HepG2 (cell line): Measurements from ENCODE around the gene F12. TPM values are rescaled to one million over a fixed set of nuclear protein-coding genes. Genes with fewer than 3 reads are reported as not detected.

Source experiments
- ATAC-seq: fragments of 200-7000 bp; cut with Tn5 transposase; 3 replicates; pipeline ENCODE4 v1.9.1; 2020; ENCODE audit warnings: mild to moderate bottlenecking, moderate library complexity
- BruUV-seq: library from RNA; stranded (reverse); fragments of 400-500 nt; replicated peaks from 2 replicates; lab custom pipeline; 2021; lab: Mats Ljungman, UMichigan
- CTCF ChIA-PET: fragments of 300-600 bp; formaldehyde crosslinking; extraction: SDS; loops from one replicate; lab custom pipeline; 2021; ENCODE audit warnings: low total read pairs, inconsistent platforms, low intra/inter-chr PET ratio; lab: Yijun Ruan, JAX
- POLR2A ChIA-PET: fragments of 350-600 bp; sonication (Branson Sonifier 250); formaldehyde crosslinking; loops from one replicate; lab custom pipeline; 2020; ENCODE audit warnings: antibody characterized with exemption, inconsistent platforms; lab: Yijun Ruan, JAX
- DNase-seq: peaks from one replicate; pipeline ENCODE4 v3.0.0-alpha.2; 2015; ENCODE audit warnings: low spot score
- FAIRE-seq: peaks from 3 replicates; lab custom pipeline; 2011; peaks lifted over from hg19 to GRCh38; lab: Jason Lieb, UNC
- H2AFZ ChIP-seq: one replicate; pipeline ENCODE4 v1.6.1; 2011; ENCODE audit warnings: low read length, inconsistent platforms
- H3K27ac ChIP-seq: fragments of 300-600 bp; 3 replicates; pipeline ENCODE4 v1.8.0; 2011; ENCODE audit warnings: mixed run types, mild to moderate bottlenecking, mixed read lengths, low read length, inconsistent platforms; ENCODE audit not compliant: insufficient read depth; ENCODE audit errors: extremely low read length
- H3K27me3 ChIP-seq, 2 experiments: fragments of 200-600 bp in 1 of 2; 2 replicates in 1 of 2; 3 replicates in 1 of 2; pipeline versions ENCODE4 v1.6.0 to v1.8.0; 2011; ENCODE audit warnings: low read length in 2 of 2, mild to moderate bottlenecking in 2 of 2, moderate library complexity in 2 of 2, inconsistent platforms in 1 of 2; ENCODE audit not compliant: insufficient read depth in 2 of 2, control insufficient read depth in 1 of 2
- H3K36me3 ChIP-seq, 2 experiments: fragments of 200-600 bp in 1 of 2; replicated peaks in 1 of 2; 2 replicates in 1 of 2; 3 replicates in 1 of 2; pipeline versions ENCODE4 v1.5.1 to v1.8.0; 2011; ENCODE audit warnings: low read length in 2 of 2, inconsistent platforms in 1 of 2; ENCODE audit not compliant: insufficient read depth in 2 of 2, control insufficient read depth in 1 of 2
- H3K4me1 ChIP-seq: 2 replicates; pipeline ENCODE4 v1.5.1; 2012; ENCODE audit warnings: low read length, inconsistent platforms; ENCODE audit not compliant: insufficient read depth
- H3K4me2 ChIP-seq: 2 replicates; pipeline ENCODE4 v1.6.0; 2011; ENCODE audit warnings: low read depth, low read length, inconsistent platforms
- H3K4me3 ChIP-seq, 3 experiments: fragments of 200-600 bp in 1 of 3; sonication (generic), shearing (Covaris generic) in 1 of 3; replicated peaks in 1 of 3; 2 replicates each; pipeline ENCODE4 v1.5.1; 2011 to 2016; ENCODE audit warnings: low read length in 3 of 3, inconsistent platforms in 2 of 3, low read depth in 2 of 3, mild to moderate bottlenecking in 2 of 3, control low read depth in 1 of 3, mixed read lengths in 1 of 3; ENCODE audit not compliant: insufficient read depth in 1 of 3
- H3K79me2 ChIP-seq: one replicate; pipeline ENCODE4 v1.6.1; 2011; ENCODE audit warnings: low read length, inconsistent platforms; ENCODE audit not compliant: insufficient read depth
- H3K9ac ChIP-seq: 2 replicates; pipeline ENCODE4 v1.6.0; 2011; ENCODE audit warnings: mild to moderate bottlenecking, low read depth, low read length, inconsistent platforms; ENCODE audit not compliant: insufficient read depth
- H3K9me3 ChIP-seq: 2 replicates; pipeline ENCODE4 v1.5.1; 2012; ENCODE audit warnings: mild to moderate bottlenecking, low read length
- H4K20me1 ChIP-seq: 2 replicates; pipeline ENCODE4 v1.6.0; 2011; ENCODE audit warnings: inconsistent platforms, mild to moderate bottlenecking, low read length, moderate library complexity; ENCODE audit not compliant: insufficient read depth
- HDAC1 ChIP-seq: sonication (generic); formaldehyde crosslinking; IDR thresholded peaks from 2 replicates; pipeline ENCODE4 v1.5.1; 2020; ENCODE audit warnings: mild to moderate bottlenecking, missing genetic modification reagents
- MEF2D ChIP-seq: sonication (generic); formaldehyde crosslinking; IDR thresholded peaks from 2 replicates; pipeline ENCODE4 v1.5.1; 2020; ENCODE audit warnings: mild to moderate bottlenecking, missing genetic modification reagents
- NFYC ChIP-seq: IDR thresholded peaks from 2 replicates; pipeline ENCODE4 v1.6.1; 2016; ENCODE audit warnings: missing genetic modification reagents, missing compliant biosample characterization
- SALL1 ChIP-seq: sonication (generic); formaldehyde crosslinking; IDR thresholded peaks from 2 replicates; pipeline ENCODE4 v1.8.0; 2022; ENCODE audit warnings: mild to moderate bottlenecking, missing genetic modification reagents
- SNAI1 ChIP-seq: sonication (generic); formaldehyde crosslinking; IDR thresholded peaks from 2 replicates; pipeline ENCODE4 v1.5.0; 2020; ENCODE audit warnings: mild to moderate bottlenecking, missing genetic modification reagents, borderline replicate concordance
- SOX6 ChIP-seq, 2 experiments: fragments of 450-650 bp in 1 of 2; sonication (generic) in 1 of 2; formaldehyde crosslinking in 1 of 2; IDR thresholded peaks; 2 replicates each; pipeline versions ENCODE4 v1.4.0 to v1.6.1; 2017 to 2020; ENCODE audit warnings: antibody characterized with exemption in 1 of 2, mild to moderate bottlenecking in 1 of 2, missing genetic modification reagents in 1 of 2
- SRSF1 ChIP-seq: fragments of 200-400 bp; formaldehyde crosslinking; optimal IDR thresholded peaks from 2 replicates; pipeline ENCODE3; 2017; ENCODE audit warnings: mild to moderate bottlenecking, low read depth, low read length, moderate library complexity
- ZFP36L1 ChIP-seq: sonication (generic); formaldehyde crosslinking; IDR thresholded peaks from 2 replicates; pipeline ENCODE4 v1.8.0; 2022; ENCODE audit warnings: mild to moderate bottlenecking, missing genetic modification reagents, moderate library complexity
- ZNF180 ChIP-seq: sonication (generic); formaldehyde crosslinking; IDR thresholded peaks from 2 replicates; pipeline ENCODE4 v1.4.0; 2020; ENCODE audit warnings: low read depth, missing genetic modification reagents, borderline replicate concordance
- ZNF773 ChIP-seq: sonication (generic); formaldehyde crosslinking; IDR thresholded peaks from 2 replicates; pipeline ENCODE4 v1.4.0; 2020; ENCODE audit warnings: missing genetic modification reagents, borderline replicate concordance
- WGBS: methylation state at CpG from one replicate; pipeline ENCODE4 v1.1.6; 2017; ENCODE audit warnings: low lambda C conversion rate; 5-methylcytosine and 5-hydroxymethylcytosine counted together
- in situ Hi-C: cut with HindIII; loops from 2 replicates; pipeline ENCODE4 v1.10.0; 2017; ENCODE audit warnings: low pct_unique_long_range_greater_than_20kb; ENCODE audit not compliant: extremely low pct_ligation_motif_present
- intact Hi-C: fragments of 100-400 bp; cut with micrococcal nuclease; formaldehyde crosslinking; loops from one replicate; pipeline ENCODE4 v1.10.0; 2022; ENCODE audit not compliant: unreplicated experiment
- polyA plus RNA-seq, 8 experiments: library from polyadenylated mRNA; depleted of rRNA in 3 of 8; stranded (reverse) in 7 of 8; unstranded in 1 of 8; fragments of >200 nt; fragmentation: Illumina TruSeq in 4 of 8; extraction: Trizol in 4 of 8; gene quantifications; 2 replicates each; pipeline versions ENCODE4 v1.2.1 to v1.2.3, GENCODE V29; 2011 to 2016; ENCODE audit warnings: low read depth in 4 of 8, missing spikeins in 1 of 8, mixed read lengths in 1 of 8; ENCODE audit not compliant: insufficient read depth in 1 of 8
- total RNA-seq, 5 experiments: library from RNA; depleted of rRNA; stranded (reverse); fragments of >200 nt; fragmentation: Illumina TruSeq; extraction: Trizol; gene quantifications; 2 replicates each; pipeline ENCODE4 v1.2.3, GENCODE V29; 2016; ENCODE audit warnings: low read depth in 1 of 5
- TF ChIP-seq, protein P1 (sequence below): sonication (generic); formaldehyde crosslinking; IDR thresholded peaks from 2 replicates; pipeline ENCODE4 v1.4.0; 2020; ENCODE audit warnings: missing genetic modification reagents, borderline replicate concordance
- TF ChIP-seq, protein P2 (sequence below): sonication (generic); formaldehyde crosslinking; IDR thresholded peaks from 2 replicates; pipeline ENCODE4 v1.8.1; 2023; ENCODE audit warnings: mild to moderate bottlenecking, missing genetic modification reagents

The F12 gene
- total and polyA plus RNA-seq, 2 of the 13 experiments (the other 11 are each of a cell fraction or from before 2014, with no cell fraction given) = 2.5 to 3.0 TPM

GRCh38 chr5:177414481-177414880 lies 5.1 kb upstream of the F12 start:
- 65% methylated on average over 3 of the region's 3 CpGs for WGBS

DNA sequence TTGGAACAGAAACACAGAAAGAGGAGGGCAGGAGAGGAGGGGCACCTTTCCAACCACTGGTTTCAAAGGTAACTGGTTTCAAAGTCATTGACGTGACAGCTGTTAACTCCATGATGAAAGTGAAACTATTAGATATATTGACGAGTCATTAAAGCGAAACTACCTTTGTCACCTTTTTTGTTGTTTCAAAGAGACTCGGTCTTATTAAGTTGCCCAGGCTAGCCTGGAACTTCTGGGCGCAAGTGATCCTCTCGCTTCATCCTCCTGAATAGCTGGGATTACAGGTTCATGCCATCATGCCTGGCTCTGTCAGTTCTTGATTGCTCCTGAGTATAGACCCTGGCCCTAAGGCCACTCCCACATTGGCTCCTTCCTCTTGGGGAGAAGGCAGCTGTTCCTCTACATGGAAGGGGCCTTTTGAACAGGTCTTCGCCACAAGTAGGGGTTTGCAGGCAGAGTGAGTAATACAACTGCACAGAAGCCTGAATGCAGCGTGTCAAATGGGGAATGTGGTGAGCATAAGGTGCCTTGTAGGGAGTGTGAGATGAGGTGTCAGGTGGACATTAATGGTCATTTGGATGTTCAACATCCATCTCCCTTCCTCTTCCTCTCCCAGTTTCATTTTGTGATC lies 3.4 kb upstream of the F12 start:
- POLR2A ChIA-PET = interaction anchor here (0.8 to 1.3 kb wide), 3 partner anchors 11 to 34 kb away, joined by 3 read pairs; partner anchors contain the start of gene GRK6
- in situ Hi-C loops (no loop called here), intact Hi-C loops (no loop called here)
- no TSS peak for BruUV-seq
- Histone ChIP-seq H3K79me2 (no peaks in the 10 kb centered on the region), H2AFZ (peak overlapping the region; percentile 56), H3K27ac (no peak overlapping the region), H3K4me3 (peak overlapping the region in 2 of 3 experiments; percentile 8 to 18; a peak in 1 of 6 replicates), H3K4me1 (peaks cover 42% of the 10 kb centered on the region), H3K36me3 (no peaks in the 10 kb centered on the region), H3K4me2 (peak overlapping the region; percentile 55), H3K27me3 (0 out of 5 replicates have a peak, but pooled peaks cover 0 to 9% of the 10 kb centered on the region in 2 experiments), H4K20me1 (no peaks in the 10 kb centered on the region), H3K9me3 (no peaks in the 10 kb centered on the region), H3K9ac (no peak overlapping the region)
- no peak for DNase-seq
- TF ChIP-seq, protein P1, sequence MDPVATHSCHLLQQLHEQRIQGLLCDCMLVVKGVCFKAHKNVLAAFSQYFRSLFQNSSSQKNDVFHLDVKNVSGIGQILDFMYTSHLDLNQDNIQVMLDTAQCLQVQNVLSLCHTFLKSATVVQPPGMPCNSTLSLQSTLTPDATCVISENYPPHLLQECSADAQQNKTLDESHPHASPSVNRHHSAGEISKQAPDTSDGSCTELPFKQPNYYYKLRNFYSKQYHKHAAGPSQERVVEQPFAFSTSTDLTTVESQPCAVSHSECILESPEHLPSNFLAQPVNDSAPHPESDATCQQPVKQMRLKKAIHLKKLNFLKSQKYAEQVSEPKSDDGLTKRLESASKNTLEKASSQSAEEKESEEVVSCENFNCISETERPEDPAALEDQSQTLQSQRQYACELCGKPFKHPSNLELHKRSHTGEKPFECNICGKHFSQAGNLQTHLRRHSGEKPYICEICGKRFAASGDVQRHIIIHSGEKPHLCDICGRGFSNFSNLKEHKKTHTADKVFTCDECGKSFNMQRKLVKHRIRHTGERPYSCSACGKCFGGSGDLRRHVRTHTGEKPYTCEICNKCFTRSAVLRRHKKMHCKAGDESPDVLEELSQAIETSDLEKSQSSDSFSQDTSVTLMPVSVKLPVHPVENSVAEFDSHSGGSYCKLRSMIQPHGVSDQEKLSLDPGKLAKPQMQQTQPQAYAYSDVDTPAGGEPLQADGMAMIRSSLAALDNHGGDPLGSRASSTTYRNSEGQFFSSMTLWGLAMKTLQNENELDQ (CRISPR knock-in tag) = no peak
- TF ChIP-seq MEF2D (CRISPR knock-in tag) (no peak), SNAI1 (CRISPR knock-in tag) (no peak), ZNF773 (CRISPR knock-in tag) (no peak)
- WGBS = 30% methylated on average over 8 of the region's 8 CpGs
- CTCF ChIA-PET = no interaction called here
- ATAC-seq = no peak
- no peak for FAIRE-seq

More at GRCh38 chr5:177414481-177414880, 5.1 kb upstream of the F12 start:
- H3K9ac ChIP-seq = no peak overlapping the region
- 0 out of 5 replicates have a peak, but pooled peaks cover 0 to 9% of the 10 kb centered on the region in 2 experiments for H3K27me3 ChIP-seq
- FAIRE-seq = no peak
- H3K36me3 ChIP-seq = no peaks in the 10 kb centered on the region
- ATAC-seq = no peak
- H3K4me2 ChIP-seq = no peak overlapping the region
- no peak for DNase-seq
- no peak for TF ChIP-seq HDAC1
- no peak for TF ChIP-seq SALL1 (CRISPR knock-in tag)
- no peak for TF ChIP-seq ZFP36L1
- no peak for TF ChIP-seq SOX6 (IDR thresholded peaks at IDR 0.05)
- no peak for TF ChIP-seq SOX6 (CRISPR knock-in tag; IDR thresholded peaks at IDR 0.05)
- no peak for TF ChIP-seq NFYC (CRISPR knock-in tag)
- no peak for TF ChIP-seq SRSF1
- no peak for TF ChIP-seq ZNF180 (CRISPR knock-in tag)
- TF ChIP-seq, protein P2, sequence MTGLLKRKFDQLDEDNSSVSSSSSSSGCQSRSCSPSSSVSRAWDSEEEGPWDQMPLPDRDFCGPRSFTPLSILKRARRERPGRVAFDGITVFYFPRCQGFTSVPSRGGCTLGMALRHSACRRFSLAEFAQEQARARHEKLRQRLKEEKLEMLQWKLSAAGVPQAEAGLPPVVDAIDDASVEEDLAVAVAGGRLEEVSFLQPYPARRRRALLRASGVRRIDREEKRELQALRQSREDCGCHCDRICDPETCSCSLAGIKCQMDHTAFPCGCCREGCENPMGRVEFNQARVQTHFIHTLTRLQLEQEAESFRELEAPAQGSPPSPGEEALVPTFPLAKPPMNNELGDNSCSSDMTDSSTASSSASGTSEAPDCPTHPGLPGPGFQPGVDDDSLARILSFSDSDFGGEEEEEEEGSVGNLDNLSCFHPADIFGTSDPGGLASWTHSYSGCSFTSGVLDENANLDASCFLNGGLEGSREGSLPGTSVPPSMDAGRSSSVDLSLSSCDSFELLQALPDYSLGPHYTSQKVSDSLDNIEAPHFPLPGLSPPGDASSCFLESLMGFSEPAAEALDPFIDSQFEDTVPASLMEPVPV (CRISPR knock-in tag) = no peak
- H3K79me2 ChIP-seq = no peaks in the 10 kb centered on the region
- H3K27ac ChIP-seq = no peak overlapping the region
- in situ Hi-C loops = no loop called here
- no peak overlapping the region for H3K4me3 ChIP-seq
- BruUV-seq = no TSS peak
- peaks cover 31% of the 10 kb centered on the region for H3K4me1 ChIP-seq
- no peaks in the 10 kb centered on the region for H4K20me1 ChIP-seq
- intact Hi-C loops = no loop called here
- no peaks in the 10 kb centered on the region for H3K9me3 ChIP-seq
- POLR2A ChIA-PET = interaction anchor here (1.1 kb wide), 1 partner anchor 12 kb away, joined by 6 read pairs; the partner anchor contains the start of gene GRK6
- no peak overlapping the region for H2AFZ ChIP-seq
- CTCF ChIA-PET = no interaction called here
